ENCODE measurements around the gene GLIPR1. TPM values are rescaled to one million over a fixed set of nuclear protein-coding genes. Genes with fewer than 3 reads are reported as not detected.

GLIPR1 gene
- total and polyA plus RNA-seq, 10 of the 15 experiments (the other 5 are each of a cell fraction or from before 2014, with no cell fraction given): 18.2 to 62.6 (median 32.2) TPM

DNA sequence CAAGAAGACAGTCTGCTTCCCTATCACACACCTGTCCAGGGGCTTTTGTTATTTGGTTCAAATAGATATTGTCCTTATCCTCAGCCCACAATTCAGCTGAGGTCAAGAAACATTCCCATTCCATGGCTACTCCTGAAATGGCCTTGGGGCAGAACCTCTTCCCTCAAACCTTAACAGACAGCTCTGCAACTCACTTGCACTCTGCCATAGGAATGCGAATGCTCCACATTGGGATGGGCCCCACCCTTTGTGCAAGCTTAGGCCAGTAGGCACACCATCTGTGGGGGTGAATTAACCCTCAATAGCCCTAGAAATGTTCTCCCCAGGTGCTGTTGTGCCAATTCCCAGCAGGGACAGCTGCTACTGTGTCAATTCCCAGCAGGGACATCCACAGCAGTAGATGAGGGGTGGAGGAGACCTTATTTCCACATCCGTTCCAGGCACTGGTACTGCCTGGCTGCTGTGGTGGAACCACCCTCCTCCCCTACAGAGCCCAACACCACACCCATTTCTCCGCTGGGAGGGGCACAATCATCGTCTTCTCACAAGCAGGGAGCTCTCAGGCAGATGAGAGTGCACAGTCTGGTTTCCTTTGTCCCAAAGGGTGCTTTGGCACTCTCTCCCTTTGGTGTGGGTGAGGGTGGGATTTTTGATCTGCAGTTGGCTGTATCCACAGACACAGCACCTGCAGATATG, 42.3 kb upstream of the GLIPR1 start:
- Histone ChIP-seq H3K36me3 (ENCODE audit: control insufficient read depth in 2 of 2, insufficient read depth in 2 of 2, low read length in 1 of 2) (no peaks in the 10 kb centered on the region), H3K27ac (ENCODE audit: control insufficient read depth, insufficient read depth) (no peak overlapping the region), H2AFZ (ENCODE audit: control insufficient read depth, low read depth, low read length) (no peak overlapping the region), H3K27me3 (replicated peaks in 1 of 2; ENCODE audit: control insufficient read depth in 2 of 2, insufficient read depth in 2 of 2, low read length in 1 of 2) (no peaks in the 10 kb centered on the region), H3K9ac (ENCODE audit: control insufficient read depth, insufficient read depth, low read length) (no peak overlapping the region), H3K79me2 (ENCODE audit: control insufficient read depth, insufficient read depth, low read length) (no peaks in the 10 kb centered on the region), H3K4me3 (no peak overlapping the region), H4K20me1 (ENCODE audit: control insufficient read depth, insufficient read depth) (no peaks in the 10 kb centered on the region), H3K9me3 (replicated peaks; ENCODE audit: control insufficient read depth, insufficient read depth, low read length) (no peaks in the 10 kb centered on the region; the same call in 2 of the 3 replicates), H3K4me1 (ENCODE audit: control insufficient read depth, insufficient read depth, low read length) (no peaks in the 10 kb centered on the region), H3K4me2 (ENCODE audit: control insufficient read depth, insufficient read depth) (no peak overlapping the region)
- WGBS (ENCODE audit: insufficient coverage, insufficient replicate concordance, low lambda C conversion rate, missing lambda C conversion rate): 34% methylated on average over 4 of the region's 4 CpGs
- POLR2A ChIA-PET: no interaction called here
- CTCF ChIA-PET: interaction anchor here (0.6 to 2.6 kb wide), 9 partner anchors 22 to 147 kb away, joined by 3 to 25 read pairs (median 5); no protein-coding TSS in a partner anchor
- TF ChIP-seq TCF7 (IDR thresholded peaks at IDR 0.05; ENCODE audit: borderline replicate concordance) (no peak), GATAD2B (conservative IDR thresholded peaks at IDR 0.05; ENCODE audit: low read depth) (no peak), MEF2A (IDR thresholded peaks at IDR 0.05; ENCODE audit: insufficient read depth, low read depth, low read length) (no peak), SPI1 (IDR thresholded peaks at IDR 0.05; ENCODE audit: borderline replicate concordance, insufficient read depth, low read depth, low read length) (no peak), PAX8 (IDR thresholded peaks at IDR 0.05) (no peak), SMAD1 (IDR thresholded peaks at IDR 0.05; ENCODE audit: low read depth, partially characterized antibody) (no peak), YY1 (IDR thresholded peaks at IDR 0.05; ENCODE audit: low read depth, low read length) (no peak), SUPT20H (IDR thresholded peaks at IDR 0.05; ENCODE audit: borderline replicate concordance, control insufficient read depth, low read depth, low read length) (no peak), SREBF2 (IDR thresholded peaks at IDR 0.05; ENCODE audit: low read length) (no peak), KLF5 (IDR thresholded peaks at IDR 0.05; ENCODE audit: partially characterized antibody) (no peak), FOS (IDR thresholded peaks at IDR 0.05; ENCODE audit: borderline replicate concordance, extremely low read depth, insufficient read length) (no peak)
- TF ChIP-seq, protein P1, sequence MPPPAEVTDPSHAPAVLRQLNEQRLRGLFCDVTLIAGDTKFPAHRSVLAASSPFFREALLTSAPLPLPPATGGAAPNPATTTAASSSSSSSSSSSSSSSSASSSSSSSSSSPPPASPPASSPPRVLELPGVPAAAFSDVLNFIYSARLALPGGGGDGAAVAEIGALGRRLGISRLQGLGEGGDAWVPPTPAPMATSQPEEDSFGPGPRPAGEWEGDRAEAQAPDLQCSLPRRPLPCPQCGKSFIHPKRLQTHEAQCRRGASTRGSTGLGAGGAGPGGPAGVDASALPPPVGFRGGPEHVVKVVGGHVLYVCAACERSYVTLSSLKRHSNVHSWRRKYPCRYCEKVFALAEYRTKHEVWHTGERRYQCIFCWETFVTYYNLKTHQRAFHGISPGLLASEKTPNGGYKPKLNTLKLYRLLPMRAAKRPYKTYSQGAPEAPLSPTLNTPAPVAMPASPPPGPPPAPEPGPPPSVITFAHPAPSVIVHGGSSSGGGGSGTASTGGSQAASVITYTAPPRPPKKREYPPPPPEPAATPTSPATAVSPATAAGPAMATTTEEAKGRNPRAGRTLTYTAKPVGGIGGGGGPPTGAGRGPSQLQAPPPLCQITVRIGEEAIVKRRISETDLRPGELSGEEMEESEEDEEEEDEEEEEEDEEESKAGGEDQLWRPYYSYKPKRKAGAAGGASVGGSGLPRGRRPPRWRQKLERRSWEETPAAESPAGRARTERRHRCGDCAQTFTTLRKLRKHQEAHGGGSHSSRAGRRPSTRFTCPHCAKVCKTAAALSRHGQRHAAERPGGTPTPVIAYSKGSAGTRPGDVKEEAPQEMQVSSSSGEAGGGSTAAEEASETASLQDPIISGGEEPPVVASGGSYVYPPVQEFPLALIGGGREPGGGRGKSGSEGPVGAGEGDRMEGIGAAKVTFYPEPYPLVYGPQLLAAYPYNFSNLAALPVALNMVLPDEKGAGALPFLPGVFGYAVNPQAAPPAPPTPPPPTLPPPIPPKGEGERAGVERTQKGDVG (CRISPR knock-in tag; IDR thresholded peaks at IDR 0.05): no peak
- TF ChIP-seq, protein P2, sequence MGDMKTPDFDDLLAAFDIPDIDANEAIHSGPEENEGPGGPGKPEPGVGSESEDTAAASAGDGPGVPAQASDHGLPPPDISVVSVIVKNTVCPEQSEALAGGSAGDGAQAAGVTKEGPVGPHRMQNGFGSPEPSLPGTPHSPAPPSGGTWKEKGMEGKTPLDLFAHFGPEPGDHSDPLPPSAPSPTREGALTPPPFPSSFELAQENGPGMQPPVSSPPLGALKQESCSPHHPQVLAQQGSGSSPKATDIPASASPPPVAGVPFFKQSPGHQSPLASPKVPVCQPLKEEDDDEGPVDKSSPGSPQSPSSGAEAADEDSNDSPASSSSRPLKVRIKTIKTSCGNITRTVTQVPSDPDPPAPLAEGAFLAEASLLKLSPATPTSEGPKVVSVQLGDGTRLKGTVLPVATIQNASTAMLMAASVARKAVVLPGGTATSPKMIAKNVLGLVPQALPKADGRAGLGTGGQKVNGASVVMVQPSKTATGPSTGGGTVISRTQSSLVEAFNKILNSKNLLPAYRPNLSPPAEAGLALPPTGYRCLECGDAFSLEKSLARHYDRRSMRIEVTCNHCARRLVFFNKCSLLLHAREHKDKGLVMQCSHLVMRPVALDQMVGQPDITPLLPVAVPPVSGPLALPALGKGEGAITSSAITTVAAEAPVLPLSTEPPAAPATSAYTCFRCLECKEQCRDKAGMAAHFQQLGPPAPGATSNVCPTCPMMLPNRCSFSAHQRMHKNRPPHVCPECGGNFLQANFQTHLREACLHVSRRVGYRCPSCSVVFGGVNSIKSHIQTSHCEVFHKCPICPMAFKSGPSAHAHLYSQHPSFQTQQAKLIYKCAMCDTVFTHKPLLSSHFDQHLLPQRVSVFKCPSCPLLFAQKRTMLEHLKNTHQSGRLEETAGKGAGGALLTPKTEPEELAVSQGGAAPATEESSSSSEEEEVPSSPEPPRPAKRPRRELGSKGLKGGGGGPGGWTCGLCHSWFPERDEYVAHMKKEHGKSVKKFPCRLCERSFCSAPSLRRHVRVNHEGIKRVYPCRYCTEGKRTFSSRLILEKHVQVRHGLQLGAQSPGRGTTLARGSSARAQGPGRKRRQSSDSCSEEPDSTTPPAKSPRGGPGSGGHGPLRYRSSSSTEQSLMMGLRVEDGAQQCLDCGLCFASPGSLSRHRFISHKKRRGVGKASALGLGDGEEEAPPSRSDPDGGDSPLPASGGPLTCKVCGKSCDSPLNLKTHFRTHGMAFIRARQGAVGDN (IDR thresholded peaks at IDR 0.05): no peak
- in situ Hi-C loops (cut with MboI): no loop called here
- ATAC-seq: peak; percentile 82
- FAIRE-seq: no peak
- DNase-seq (ENCODE audit: low read depth, low spot score): no peak
- no TSS peak for BruUV-seq (replicated peaks)
- SMC1A ChIA-PET (ENCODE audit: uncharacterized antibody, unreplicated experiment): interaction anchor here (1.7 to 3.3 kb wide), 3 partner anchors 35 to 46 kb away, joined by 4 to 21 read pairs (median 5); no protein-coding TSS in a partner anchor
- RAD21 ChIA-PET (ENCODE audit: unreplicated experiment): interaction anchor here (1.0 kb wide), 1 partner anchor 50 kb away, joined by 5 read pairs; no protein-coding TSS in a partner anchor
- intact Hi-C loops (cut with micrococcal nuclease; ENCODE audit: unreplicated experiment): loop anchor here (5.0 kb wide), 1 partner anchor 69 kb away; no protein-coding TSS in a partner anchor

Measured in GM12878 (cell line).